Ascending aorta (tissue), 2 donors: ENCODE results near the gene PCBP3. TPM values are rescaled to one million over a fixed set of nuclear protein-coding genes. Genes with fewer than 3 reads are reported as not detected.
"Not testable (repeated sequence)": the region's sequence is repeated elsewhere in the genome, so short reads cannot be mapped to it uniquely, and the experiment has no call there.

Experiments used
- DNase-seq, 2 donors: peaks; one replicate each; pipeline ENCODE4 v3.0.0-alpha.2; 2019; ENCODE audit warnings: low spot score in 2 of 2
- H3K27ac ChIP-seq, 2 donors: fragments of 200-600 bp; sonication (generic); one replicate each; pipeline ENCODE4 v1.5.1; 2016 to 2017; ENCODE audit warnings: mild to moderate bottlenecking in 1 of 2
- H3K27me3 ChIP-seq: fragments of 200-600 bp; sonication (generic); one replicate; pipeline ENCODE4 v1.5.1; 2017
- H3K36me3 ChIP-seq, 2 donors: fragments of 200-600 bp; sonication (generic); one replicate each; pipeline ENCODE4 v1.5.1; 2016
- H3K4me1 ChIP-seq, 2 donors: fragments of 200-600 bp; sonication (generic); one replicate each; pipeline ENCODE4 v1.5.1; 2016 to 2017; ENCODE audit warnings: mild to moderate bottlenecking in 1 of 2
- H3K4me3 ChIP-seq, 2 donors: fragments of 200-600 bp; sonication (generic); one replicate each; pipeline ENCODE4 v1.5.1; 2016 to 2017; ENCODE audit warnings: mild to moderate bottlenecking in 1 of 2
- H3K9me3 ChIP-seq, 2 donors: fragments of 200-600 bp; sonication (generic); one replicate each; pipeline ENCODE4 v1.5.1; 2016
- intact Hi-C: fragments of 100-400 bp; cut with DNase I; formaldehyde crosslinking; loops from one replicate; pipeline ENCODE4 v1.15.1; 2023
- total RNA-seq: library from RNA; depleted of rRNA; stranded (reverse); fragments of >200 nt; gene quantifications from one replicate; pipeline ENCODE4 v1.1.0, GENCODE V29; 2016
- TF ChIP-seq, protein P1 (sequence below), 3 experiments: fragments of 200-600 bp in 2 of 3; fragments of 450-650 bp in 1 of 3; sonication (generic) in 2 of 3; IDR thresholded peaks; one replicate each; pipeline ENCODE4 v1.5.1; 2016 to 2019; ENCODE audit warnings: antibody characterized with exemption in 3 of 3, mild to moderate bottlenecking in 1 of 3, moderate library complexity in 1 of 3

PCBP3 gene
- total RNA-seq, 1 donor from 2014 or later: not detected

DNA sequence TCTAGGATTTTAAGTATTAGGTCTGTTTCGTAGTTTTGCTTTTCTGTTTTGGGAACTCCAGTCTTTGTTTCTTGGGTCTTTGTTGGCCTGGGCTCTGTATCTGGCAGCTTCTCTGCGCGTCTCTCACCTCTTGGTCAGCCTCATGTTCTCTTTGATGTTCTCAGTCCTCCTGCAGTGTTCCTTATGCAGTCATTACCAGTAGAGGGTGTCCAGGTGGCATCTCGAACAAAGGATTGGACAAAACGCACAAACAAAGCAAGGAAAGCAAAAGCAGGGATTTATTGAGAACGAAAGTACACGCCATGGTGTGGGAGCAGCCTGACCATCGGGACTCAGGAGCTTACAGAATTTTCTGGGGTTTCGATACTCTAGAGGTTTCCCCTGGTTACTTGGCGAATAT, 204.3 kb downstream of the PCBP3 start:
- H3K9me3 ChIP-seq: no peaks in the 10 kb centered on the region
- peaks cover 0 to 2% of the 10 kb centered on the region in 2 donors for H3K4me1 ChIP-seq
- no peaks in the 10 kb centered on the region for H3K27me3 ChIP-seq
- no peaks in the 10 kb centered on the region for H3K36me3 ChIP-seq
- intact Hi-C loops: no loop called here
- DNase-seq: no peak
- no peak overlapping the region for H3K27ac ChIP-seq
- TF ChIP-seq, protein P1, sequence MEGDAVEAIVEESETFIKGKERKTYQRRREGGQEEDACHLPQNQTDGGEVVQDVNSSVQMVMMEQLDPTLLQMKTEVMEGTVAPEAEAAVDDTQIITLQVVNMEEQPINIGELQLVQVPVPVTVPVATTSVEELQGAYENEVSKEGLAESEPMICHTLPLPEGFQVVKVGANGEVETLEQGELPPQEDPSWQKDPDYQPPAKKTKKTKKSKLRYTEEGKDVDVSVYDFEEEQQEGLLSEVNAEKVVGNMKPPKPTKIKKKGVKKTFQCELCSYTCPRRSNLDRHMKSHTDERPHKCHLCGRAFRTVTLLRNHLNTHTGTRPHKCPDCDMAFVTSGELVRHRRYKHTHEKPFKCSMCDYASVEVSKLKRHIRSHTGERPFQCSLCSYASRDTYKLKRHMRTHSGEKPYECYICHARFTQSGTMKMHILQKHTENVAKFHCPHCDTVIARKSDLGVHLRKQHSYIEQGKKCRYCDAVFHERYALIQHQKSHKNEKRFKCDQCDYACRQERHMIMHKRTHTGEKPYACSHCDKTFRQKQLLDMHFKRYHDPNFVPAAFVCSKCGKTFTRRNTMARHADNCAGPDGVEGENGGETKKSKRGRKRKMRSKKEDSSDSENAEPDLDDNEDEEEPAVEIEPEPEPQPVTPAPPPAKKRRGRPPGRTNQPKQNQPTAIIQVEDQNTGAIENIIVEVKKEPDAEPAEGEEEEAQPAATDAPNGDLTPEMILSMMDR (IDR thresholded peaks at IDR 0.05): no peak
- no peak overlapping the region for H3K4me3 ChIP-seq

DNA sequence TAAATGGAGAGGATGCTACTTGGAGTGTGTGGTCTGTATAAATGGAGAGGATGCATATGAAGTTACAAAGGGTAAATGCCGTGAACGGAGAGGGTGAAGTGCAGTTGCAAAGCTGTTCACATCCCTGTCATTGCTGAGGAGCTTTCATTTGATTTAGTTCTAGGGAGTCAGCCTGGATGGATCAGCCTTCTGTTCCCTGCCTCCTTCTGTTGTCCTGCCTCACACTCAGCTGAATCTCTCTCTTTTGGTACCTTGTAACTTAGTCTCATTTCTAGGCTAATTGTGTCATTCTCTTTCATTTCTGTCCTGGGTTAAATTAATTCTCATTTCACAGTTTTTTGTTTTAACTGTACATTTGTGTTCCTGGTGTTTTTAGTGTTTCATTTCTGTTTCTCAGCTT, 204.8 kb downstream of the PCBP3 start:
- H3K4me1 ChIP-seq: peaks cover 0 to 2% of the 10 kb centered on the region in 2 donors
- H3K4me3 ChIP-seq: no peak overlapping the region
- TF ChIP-seq, protein P1 (IDR thresholded peaks at IDR 0.05): no peak
- intact Hi-C loops: no loop called here
- no peak for DNase-seq
- H3K9me3 ChIP-seq: no peaks in the 10 kb centered on the region
- no peaks in the 10 kb centered on the region for H3K27me3 ChIP-seq
- H3K36me3 ChIP-seq: no peaks in the 10 kb centered on the region
- H3K27ac ChIP-seq: no peak overlapping the region

DNA sequence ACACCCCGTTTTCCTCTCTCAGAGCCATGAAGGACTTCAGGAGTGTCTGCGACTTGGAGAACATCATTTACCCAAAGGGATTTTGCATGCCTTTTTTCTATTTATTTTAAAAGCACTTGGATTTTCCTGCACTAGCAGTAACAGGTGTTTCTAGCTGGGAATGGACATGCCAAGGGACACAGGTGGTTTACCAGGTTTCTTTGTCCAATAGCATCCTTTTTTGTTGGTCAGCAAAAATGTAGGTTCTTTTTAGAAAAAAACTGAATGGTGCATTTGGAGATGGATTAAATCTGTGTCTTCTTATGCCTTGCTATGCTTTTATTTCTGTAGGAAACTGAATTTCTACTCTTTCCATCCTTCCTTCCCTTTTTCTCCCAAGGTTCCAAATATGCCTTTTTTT, 205.3 kb downstream of the PCBP3 start:
- no peaks in the 10 kb centered on the region for H3K36me3 ChIP-seq
- intact Hi-C loops: no loop called here
- no peak overlapping the region for H3K27ac ChIP-seq
- H3K4me1 ChIP-seq: peaks cover 0 to 2% of the 10 kb centered on the region in 2 donors
- no peak for DNase-seq
- H3K4me3 ChIP-seq: no peak overlapping the region
- TF ChIP-seq, protein P1 (IDR thresholded peaks at IDR 0.05): no peak
- H3K9me3 ChIP-seq: no peaks in the 10 kb centered on the region
- no peaks in the 10 kb centered on the region for H3K27me3 ChIP-seq

DNA sequence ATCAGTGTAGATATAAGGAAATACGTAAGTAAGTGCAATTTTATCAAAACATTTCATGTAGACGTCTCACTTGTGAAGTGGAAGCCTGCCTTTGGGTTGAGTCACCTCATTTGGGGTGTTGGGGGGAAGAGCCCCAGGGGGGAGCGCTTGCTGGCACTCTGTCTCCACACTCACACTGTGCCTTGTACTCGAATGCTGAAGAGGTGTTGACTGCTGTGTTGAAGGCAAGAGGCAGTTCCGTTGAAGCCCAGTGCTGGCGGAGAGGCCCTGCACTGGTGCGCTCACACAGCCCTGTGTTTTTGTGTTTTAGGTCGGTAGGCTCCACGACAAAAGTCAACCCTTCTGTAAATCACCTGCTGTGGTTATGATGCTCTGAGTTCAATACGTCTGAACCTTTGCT, 206.1 kb downstream of the PCBP3 start:
- DNase-seq: no peak
- H3K27me3 ChIP-seq: no peaks in the 10 kb centered on the region
- H3K9me3 ChIP-seq: no peaks in the 10 kb centered on the region
- peaks cover 0 to 2% of the 10 kb centered on the region in 2 donors for H3K4me1 ChIP-seq
- no peaks in the 10 kb centered on the region for H3K36me3 ChIP-seq
- TF ChIP-seq, protein P1 (IDR thresholded peaks at IDR 0.05): no peak
- intact Hi-C loops: no loop called here
- no peak overlapping the region for H3K27ac ChIP-seq
- H3K4me3 ChIP-seq: no peak overlapping the region

DNA sequence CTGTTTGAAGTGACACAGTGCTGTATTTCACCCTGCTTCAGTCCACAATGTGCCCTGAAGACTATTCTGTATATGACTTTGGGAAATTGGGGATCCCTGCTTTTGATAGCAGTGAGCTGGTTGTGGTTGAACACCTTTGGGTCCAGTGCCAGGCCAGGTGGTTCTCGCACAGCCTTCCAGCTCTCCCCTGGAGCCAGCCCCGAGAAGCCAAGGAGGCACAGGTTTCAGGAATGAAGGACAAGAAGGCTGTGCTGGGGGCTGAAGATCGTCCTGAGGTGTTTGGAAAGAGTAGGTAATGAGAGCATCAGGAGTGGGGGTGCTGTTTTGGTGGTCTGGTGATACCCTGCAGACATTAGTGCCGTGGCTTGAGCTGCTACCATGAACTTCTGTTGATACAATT, 206.7 kb downstream of the PCBP3 start:
- Histone ChIP-seq H3K9me3 (no peaks in the 10 kb centered on the region), H3K4me1 (peaks cover 0 to 2% of the 10 kb centered on the region in 2 donors), H3K36me3 (no peaks in the 10 kb centered on the region), H3K4me3 (no peak overlapping the region), H3K27ac (no peak overlapping the region), H3K27me3 (no peaks in the 10 kb centered on the region)
- intact Hi-C loops: no loop called here
- TF ChIP-seq, protein P1 (IDR thresholded peaks at IDR 0.05): no peak
- DNase-seq: peak in 1 of 2 donors; percentile 33

DNA sequence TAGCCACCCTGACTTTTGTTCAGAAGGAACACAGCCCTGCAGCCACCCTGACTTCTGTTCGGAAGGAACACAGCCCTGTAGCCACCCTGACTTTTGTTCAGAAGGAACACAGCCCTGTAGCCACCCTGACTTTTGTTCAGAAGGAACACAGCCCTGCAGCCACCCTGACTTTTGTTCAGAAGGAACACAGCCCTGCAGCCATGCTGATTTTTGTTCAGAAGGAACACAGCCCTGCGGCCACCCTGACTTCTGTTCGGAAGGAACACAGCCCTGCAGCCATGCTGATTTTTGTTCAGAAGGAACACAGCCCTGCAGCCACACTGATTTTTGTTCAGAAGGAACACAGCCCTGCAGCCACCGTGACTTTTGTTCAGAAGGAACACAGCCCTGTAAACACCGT, 208.9 kb downstream of the PCBP3 start:
- H3K36me3 ChIP-seq, H3K4me3 ChIP-seq, intact Hi-C loops, H3K4me1 ChIP-seq, H3K27ac ChIP-seq, H3K27me3 ChIP-seq, H3K9me3 ChIP-seq: not testable (repeated sequence)
- DNase-seq: peak in 1 of 2 donors; percentile 33
